ENCODE measurements around the gene CD55. TPM values are rescaled to one million over a fixed set of nuclear protein-coding genes. Genes with fewer than 3 reads are reported as not detected.

CD55 gene
- total RNA-seq, 1 experiment from 2014 or later: 103 TPM

GRCh38 chr1:207283421-207283820 lies 38.1 kb upstream of the CD55 start:
- no peak for DNase-seq
- no peaks in the 10 kb centered on the region for H3K79me2 ChIP-seq (ENCODE audit: low read length)
- H3K27me3 ChIP-seq (ENCODE audit: low read length): no peaks in the 10 kb centered on the region
- no peak overlapping the region for H3K27ac ChIP-seq (ENCODE audit: low read length)
- H3K9ac ChIP-seq (ENCODE audit: low read length): no peak overlapping the region
- no peak overlapping the region for H3K4me2 ChIP-seq (ENCODE audit: low read depth, low read length, poor library complexity, severe bottlenecking)
- H3K9me2 ChIP-seq (replicated peaks; ENCODE audit: insufficient read depth, low read length): no peaks in the 10 kb centered on the region
- H3K4me3 ChIP-seq (ENCODE audit: low read length): no peak overlapping the region
- H4K20me1 ChIP-seq (ENCODE audit: insufficient read depth, low read depth, low read length): no peaks in the 10 kb centered on the region
- H3K36me3 ChIP-seq (ENCODE audit: insufficient read depth, low read length): no peaks in the 10 kb centered on the region
- H3K4me1 ChIP-seq (ENCODE audit: low read length): no peaks in the 10 kb centered on the region
- no peak overlapping the region for H2AFZ ChIP-seq (ENCODE audit: low read length)
- no peaks in the 10 kb centered on the region for H3K9me3 ChIP-seq (ENCODE audit: low read length)

GRCh38 chr1:207284209-207284897 lies 37.1 kb upstream of the CD55 start:
- no peak for DNase-seq
- no peak overlapping the region for H3K4me3 ChIP-seq (ENCODE audit: low read length)
- H2AFZ ChIP-seq (ENCODE audit: low read length): no peak overlapping the region
- no peak overlapping the region for H3K27ac ChIP-seq (ENCODE audit: low read length)
- H4K20me1 ChIP-seq (ENCODE audit: insufficient read depth, low read depth, low read length): no peaks in the 10 kb centered on the region
- no peaks in the 10 kb centered on the region for H3K36me3 ChIP-seq (ENCODE audit: insufficient read depth, low read length)
- no peaks in the 10 kb centered on the region for H3K27me3 ChIP-seq (ENCODE audit: low read length)
- no peak overlapping the region for H3K4me2 ChIP-seq (ENCODE audit: low read depth, low read length, poor library complexity, severe bottlenecking)
- H3K9me2 ChIP-seq (replicated peaks; ENCODE audit: insufficient read depth, low read length): no peaks in the 10 kb centered on the region
- no peaks in the 10 kb centered on the region for H3K9me3 ChIP-seq (ENCODE audit: low read length)
- no peaks in the 10 kb centered on the region for H3K79me2 ChIP-seq (ENCODE audit: low read length)
- no peaks in the 10 kb centered on the region for H3K4me1 ChIP-seq (ENCODE audit: low read length)
- H3K9ac ChIP-seq (ENCODE audit: low read length): no peak overlapping the region

- Histone ChIP-seq H3K4me1 (ENCODE audit: low read length) (no peaks in the 10 kb centered on the region), H3K27me3 (ENCODE audit: low read length) (no peaks in the 10 kb centered on the region), H4K20me1 (ENCODE audit: insufficient read depth, low read depth, low read length) (no peaks in the 10 kb centered on the region), H3K4me3 (ENCODE audit: low read length) (no peak overlapping the region), H3K36me3 (ENCODE audit: insufficient read depth, low read length) (no peaks in the 10 kb centered on the region), H3K79me2 (ENCODE audit: low read length) (no peaks in the 10 kb centered on the region), H2AFZ (ENCODE audit: low read length) (no peak overlapping the region), H3K4me2 (ENCODE audit: low read depth, low read length, poor library complexity, severe bottlenecking) (no peak overlapping the region), H3K9ac (ENCODE audit: low read length) (no peak overlapping the region), H3K27ac (ENCODE audit: low read length) (no peak overlapping the region), H3K9me3 (ENCODE audit: low read length) (no peaks in the 10 kb centered on the region), H3K9me2 (replicated peaks; ENCODE audit: insufficient read depth, low read length) (no peaks in the 10 kb centered on the region)
- no peak for DNase-seq
Measured at GRCh38 chr1:207286786-207287468, 34.6 kb upstream of the CD55 start.

GRCh38 chr1:207288315-207288714 lies 33.2 kb upstream of the CD55 start:
- Histone ChIP-seq H3K9me2 (replicated peaks; ENCODE audit: insufficient read depth, low read length) (no peaks in the 10 kb centered on the region), H2AFZ (ENCODE audit: low read length) (no peak overlapping the region), H4K20me1 (ENCODE audit: insufficient read depth, low read depth, low read length) (no peaks in the 10 kb centered on the region), H3K36me3 (ENCODE audit: insufficient read depth, low read length) (no peaks in the 10 kb centered on the region), H3K4me1 (ENCODE audit: low read length) (no peaks in the 10 kb centered on the region), H3K27me3 (ENCODE audit: low read length) (no peaks in the 10 kb centered on the region), H3K27ac (ENCODE audit: low read length) (no peak overlapping the region), H3K9me3 (ENCODE audit: low read length) (no peaks in the 10 kb centered on the region), H3K79me2 (ENCODE audit: low read length) (no peaks in the 10 kb centered on the region), H3K4me3 (ENCODE audit: low read length) (no peak overlapping the region), H3K4me2 (ENCODE audit: low read depth, low read length, poor library complexity, severe bottlenecking) (no peak overlapping the region), H3K9ac (ENCODE audit: low read length) (no peak overlapping the region)
- DNase-seq: no peak

- Histone ChIP-seq H3K79me2 (ENCODE audit: low read length) (no peaks in the 10 kb centered on the region), H3K27me3 (ENCODE audit: low read length) (no peaks in the 10 kb centered on the region), H4K20me1 (ENCODE audit: insufficient read depth, low read depth, low read length) (no peaks in the 10 kb centered on the region), H3K9me3 (ENCODE audit: low read length) (no peaks in the 10 kb centered on the region), H3K4me2 (ENCODE audit: low read depth, low read length, poor library complexity, severe bottlenecking) (no peak overlapping the region), H3K4me3 (ENCODE audit: low read length) (no peak overlapping the region), H3K36me3 (ENCODE audit: insufficient read depth, low read length) (no peaks in the 10 kb centered on the region), H3K9me2 (replicated peaks; ENCODE audit: insufficient read depth, low read length) (no peaks in the 10 kb centered on the region), H3K4me1 (ENCODE audit: low read length) (no peaks in the 10 kb centered on the region), H3K9ac (ENCODE audit: low read length) (no peak overlapping the region), H3K27ac (ENCODE audit: low read length) (no peak overlapping the region), H2AFZ (ENCODE audit: low read length) (no peak overlapping the region)
- no peak for DNase-seq
Measured at GRCh38 chr1:207289756-207290155, 31.7 kb upstream of the CD55 start.

GRCh38 chr1:207291723-207292122 lies 29.8 kb upstream of the CD55 start:
- Histone ChIP-seq H3K27me3 (ENCODE audit: low read length) (no peaks in the 10 kb centered on the region), H3K4me3 (ENCODE audit: low read length) (no peak overlapping the region), H3K27ac (ENCODE audit: low read length) (no peak overlapping the region), H3K9me2 (replicated peaks; ENCODE audit: insufficient read depth, low read length) (no peaks in the 10 kb centered on the region), H3K4me1 (ENCODE audit: low read length) (no peaks in the 10 kb centered on the region), H3K79me2 (ENCODE audit: low read length) (no peaks in the 10 kb centered on the region), H3K4me2 (ENCODE audit: low read depth, low read length, poor library complexity, severe bottlenecking) (no peak overlapping the region), H3K9ac (ENCODE audit: low read length) (no peak overlapping the region), H2AFZ (ENCODE audit: low read length) (no peak overlapping the region), H3K36me3 (ENCODE audit: insufficient read depth, low read length) (no peaks in the 10 kb centered on the region), H4K20me1 (ENCODE audit: insufficient read depth, low read depth, low read length) (no peaks in the 10 kb centered on the region), H3K9me3 (ENCODE audit: low read length) (no peaks in the 10 kb centered on the region)
- DNase-seq: no peak

- no peak overlapping the region for H3K4me3 ChIP-seq (ENCODE audit: low read length)
- H3K4me2 ChIP-seq (ENCODE audit: low read depth, low read length, poor library complexity, severe bottlenecking): no peak overlapping the region
- no peaks in the 10 kb centered on the region for H3K9me2 ChIP-seq (replicated peaks; ENCODE audit: insufficient read depth, low read length)
Measured at GRCh38 chr1:207298186-207298585, 23.3 kb upstream of the CD55 start.

GRCh38 chr1:207298636-207299398 lies 22.7 kb upstream of the CD55 start:
- no peak overlapping the region for H3K9ac ChIP-seq (ENCODE audit: low read length)
- H3K4me2 ChIP-seq (ENCODE audit: low read depth, low read length, poor library complexity, severe bottlenecking): no peak overlapping the region
- DNase-seq: no peak
- no peak overlapping the region for H3K27ac ChIP-seq (ENCODE audit: low read length)
- H2AFZ ChIP-seq (ENCODE audit: low read length): no peak overlapping the region
- no peaks in the 10 kb centered on the region for H3K9me2 ChIP-seq (replicated peaks; ENCODE audit: insufficient read depth, low read length)
- no peaks in the 10 kb centered on the region for H3K79me2 ChIP-seq (ENCODE audit: low read length)
- H3K27me3 ChIP-seq (ENCODE audit: low read length): no peaks in the 10 kb centered on the region
- no peak overlapping the region for H3K4me3 ChIP-seq (ENCODE audit: low read length)
- no peaks in the 10 kb centered on the region for H3K36me3 ChIP-seq (ENCODE audit: insufficient read depth, low read length)
- no peaks in the 10 kb centered on the region for H3K9me3 ChIP-seq (ENCODE audit: low read length)
- no peaks in the 10 kb centered on the region for H3K4me1 ChIP-seq (ENCODE audit: low read length)
- H4K20me1 ChIP-seq (ENCODE audit: insufficient read depth, low read depth, low read length): no peaks in the 10 kb centered on the region

More at GRCh38 chr1:207298186-207298585, 23.3 kb upstream of the CD55 start:
- Histone ChIP-seq H2AFZ (ENCODE audit: low read length) (no peak overlapping the region), H3K27ac (ENCODE audit: low read length) (no peak overlapping the region), H3K9me3 (ENCODE audit: low read length) (no peaks in the 10 kb centered on the region), H3K27me3 (ENCODE audit: low read length) (no peaks in the 10 kb centered on the region), H3K9ac (ENCODE audit: low read length) (no peak overlapping the region), H3K4me1 (ENCODE audit: low read length) (no peaks in the 10 kb centered on the region), H4K20me1 (ENCODE audit: insufficient read depth, low read depth, low read length) (no peaks in the 10 kb centered on the region), H3K36me3 (ENCODE audit: insufficient read depth, low read length) (no peaks in the 10 kb centered on the region), H3K79me2 (ENCODE audit: low read length) (no peaks in the 10 kb centered on the region)
- no peak for DNase-seq
